ENCODE results near the gene ABHD6. TPM values are rescaled to one million over a fixed set of nuclear protein-coding genes. Genes with fewer than 3 reads are reported as not detected.
"Not testable (repeated sequence)": the region's sequence is repeated elsewhere in the genome, so short reads cannot be mapped to it uniquely, and the experiment has no call there.

ABHD6 gene
- total RNA-seq, 2 donors from 2014 or later, result 7.5 to 8.6 TPM

DNA sequence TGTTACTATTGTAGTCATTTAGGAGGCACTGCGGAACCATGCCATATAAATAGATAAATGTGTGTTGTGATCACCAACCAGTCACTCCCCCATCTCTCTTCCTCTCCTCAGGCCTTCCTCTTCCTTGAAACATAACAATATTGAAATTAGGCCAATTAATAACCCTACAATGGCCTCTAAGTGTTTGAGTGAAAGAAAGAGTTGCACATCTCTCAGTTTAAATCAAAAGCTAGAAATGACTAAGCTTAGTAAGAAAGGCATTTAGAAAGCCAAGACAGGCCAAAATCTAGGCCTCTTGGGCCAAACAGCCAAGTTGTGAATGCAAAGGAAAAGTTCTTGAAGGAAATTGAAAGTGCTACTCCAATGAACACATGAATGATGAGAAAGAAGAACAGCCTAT lies 18.7 kb upstream of the ABHD6 start:
- Histone ChIP-seq H3K9ac (ENCODE audit: extremely low read depth, low read length, poor library complexity, severe bottlenecking) (no peak overlapping the region), H3K9me3 (ENCODE audit: control insufficient read depth, low read length) (peaks cover 8% of the 10 kb centered on the region), H3K27ac (ENCODE audit: low read depth, low read length) (no peak overlapping the region), H3K4me3 (ENCODE audit: low read length) (no peak overlapping the region), H3K27me3 (ENCODE audit: control insufficient read depth, insufficient read depth, low read length, poor library complexity, severe bottlenecking) (no peaks in the 10 kb centered on the region), H3K4me1 (ENCODE audit: control insufficient read depth, insufficient read depth, low read length) (peaks cover 5% of the 10 kb centered on the region), H3K36me3 (ENCODE audit: control insufficient read depth, insufficient read depth, low read length) (no peaks in the 10 kb centered on the region)
- TF ChIP-seq, protein P1, sequence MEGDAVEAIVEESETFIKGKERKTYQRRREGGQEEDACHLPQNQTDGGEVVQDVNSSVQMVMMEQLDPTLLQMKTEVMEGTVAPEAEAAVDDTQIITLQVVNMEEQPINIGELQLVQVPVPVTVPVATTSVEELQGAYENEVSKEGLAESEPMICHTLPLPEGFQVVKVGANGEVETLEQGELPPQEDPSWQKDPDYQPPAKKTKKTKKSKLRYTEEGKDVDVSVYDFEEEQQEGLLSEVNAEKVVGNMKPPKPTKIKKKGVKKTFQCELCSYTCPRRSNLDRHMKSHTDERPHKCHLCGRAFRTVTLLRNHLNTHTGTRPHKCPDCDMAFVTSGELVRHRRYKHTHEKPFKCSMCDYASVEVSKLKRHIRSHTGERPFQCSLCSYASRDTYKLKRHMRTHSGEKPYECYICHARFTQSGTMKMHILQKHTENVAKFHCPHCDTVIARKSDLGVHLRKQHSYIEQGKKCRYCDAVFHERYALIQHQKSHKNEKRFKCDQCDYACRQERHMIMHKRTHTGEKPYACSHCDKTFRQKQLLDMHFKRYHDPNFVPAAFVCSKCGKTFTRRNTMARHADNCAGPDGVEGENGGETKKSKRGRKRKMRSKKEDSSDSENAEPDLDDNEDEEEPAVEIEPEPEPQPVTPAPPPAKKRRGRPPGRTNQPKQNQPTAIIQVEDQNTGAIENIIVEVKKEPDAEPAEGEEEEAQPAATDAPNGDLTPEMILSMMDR (conservative IDR thresholded peaks at IDR 0.05), result no peak
- Mint-ChIP-seq H3K9me3 (peaks cover 10% of the 10 kb centered on the region), H3K4me3 (no peak overlapping the region), H3K4me1 (peaks cover 26% of the 10 kb centered on the region), H3K27me3 (ENCODE audit: insufficient read depth) (no peaks in the 10 kb centered on the region), H3K36me3 (ENCODE audit: low read depth) (no peaks in the 10 kb centered on the region), H3K27ac (no peak overlapping the region)
- no peak for DNase-seq
- whole genome bisulfite sequencing, 2 experiments (ENCODE audit: insufficient coverage in 1 of 2, insufficient read length in 1 of 2), result no CpG with 5 or more reads among the region's 1 CpG

- Histone ChIP-seq H3K4me1 (ENCODE audit: control insufficient read depth, insufficient read depth, low read length) (peaks cover 5% of the 10 kb centered on the region), H3K9me3 (ENCODE audit: control insufficient read depth, low read length) (peaks cover 8% of the 10 kb centered on the region), H3K36me3 (ENCODE audit: control insufficient read depth, insufficient read depth, low read length) (no peaks in the 10 kb centered on the region), H3K27ac (ENCODE audit: low read depth, low read length) (no peak overlapping the region), H3K27me3 (ENCODE audit: control insufficient read depth, insufficient read depth, low read length, poor library complexity, severe bottlenecking) (no peaks in the 10 kb centered on the region), H3K4me3 (ENCODE audit: low read length) (no peak overlapping the region), H3K9ac (ENCODE audit: extremely low read depth, low read length, poor library complexity, severe bottlenecking) (no peak overlapping the region)
- peak; percentile 86 for DNase-seq
- Mint-ChIP-seq H3K4me1 (peaks cover 24% of the 10 kb centered on the region), H3K36me3 (ENCODE audit: low read depth) (no peaks in the 10 kb centered on the region), H3K9me3 (peaks cover 10% of the 10 kb centered on the region), H3K27ac (peak overlapping the region; percentile 53), H3K27me3 (ENCODE audit: insufficient read depth) (no peaks in the 10 kb centered on the region), H3K4me3 (no peak overlapping the region)
- TF ChIP-seq, protein P1 (conservative IDR thresholded peaks at IDR 0.05), result no peak
- WGBS, 2 experiments (ENCODE audit: insufficient coverage in 1 of 2, insufficient read length in 1 of 2), result 52 to 66% methylated on average over 7 to 8 of the region's 8 CpGs
These were observed 15.3 kb upstream of the ABHD6 start for GRCh38 chr3:58222161-58222724.

GRCh38 chr3:58223855-58224254 lies 13.7 kb upstream of the ABHD6 start:
- TF ChIP-seq, protein P1 (conservative IDR thresholded peaks at IDR 0.05), result no peak
- Mint-ChIP-seq H3K4me3 (no peak overlapping the region), H3K9me3 (peaks cover 15% of the 10 kb centered on the region), H3K36me3 (ENCODE audit: low read depth) (no peaks in the 10 kb centered on the region), H3K4me1 (peaks cover 21% of the 10 kb centered on the region), H3K27me3 (ENCODE audit: insufficient read depth) (no peaks in the 10 kb centered on the region), H3K27ac (no peak overlapping the region)
- H3K27ac ChIP-seq (ENCODE audit: low read depth, low read length), result no peak overlapping the region
- peaks cover 8% of the 10 kb centered on the region for H3K9me3 ChIP-seq (ENCODE audit: control insufficient read depth, low read length)
- peaks cover 5% of the 10 kb centered on the region for H3K4me1 ChIP-seq (ENCODE audit: control insufficient read depth, insufficient read depth, low read length)
- H3K4me3 ChIP-seq (ENCODE audit: low read length), result no peak overlapping the region
- no peak for DNase-seq
- no peaks in the 10 kb centered on the region for H3K36me3 ChIP-seq (ENCODE audit: control insufficient read depth, insufficient read depth, low read length)
- H3K27me3 ChIP-seq (ENCODE audit: control insufficient read depth, insufficient read depth, low read length, poor library complexity, severe bottlenecking), result no peaks in the 10 kb centered on the region
- 90 to 95% methylated on average over 3 to 4 of the region's 4 CpGs for WGBS, 2 experiments (ENCODE audit: insufficient coverage in 1 of 2, insufficient read length in 1 of 2)
- H3K9ac ChIP-seq (ENCODE audit: extremely low read depth, low read length, poor library complexity, severe bottlenecking), result no peak overlapping the region

DNA sequence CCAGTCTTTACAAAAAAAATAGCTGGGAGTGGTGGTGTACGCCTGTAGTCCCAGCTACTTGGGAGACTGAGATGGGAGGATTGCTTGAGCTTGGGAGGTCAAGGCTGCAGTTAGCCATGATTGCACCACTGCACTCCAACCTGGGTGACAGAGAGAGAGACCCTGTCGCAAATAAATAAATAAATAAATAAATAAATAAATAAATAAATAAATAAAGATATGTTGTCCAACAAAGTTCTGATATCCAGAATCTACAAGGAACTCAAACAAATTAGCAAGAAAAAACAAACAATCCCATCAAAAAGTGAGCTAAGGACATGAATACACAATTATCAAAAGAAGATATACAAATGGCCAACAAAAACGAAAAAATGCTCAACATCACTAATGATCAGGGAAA lies 9.7 kb upstream of the ABHD6 start:
- not testable (repeated sequence) for H3K9ac ChIP-seq (ENCODE audit: extremely low read depth, low read length, poor library complexity, severe bottlenecking)
- 94 to 100% methylated on average over 1 to 2 of the region's 3 CpGs for WGBS, 2 experiments (ENCODE audit: insufficient coverage in 1 of 2, insufficient read length in 1 of 2)

More for the DNA sequence above, 9.7 kb upstream of the ABHD6 start:
- not testable (repeated sequence) for H3K36me3 Mint-ChIP-seq (ENCODE audit: low read depth); H3K27ac Mint-ChIP-seq; H3K4me1 Mint-ChIP-seq; H3K9me3 Mint-ChIP-seq; H3K4me3 ChIP-seq (ENCODE audit: low read length); H3K36me3 ChIP-seq (ENCODE audit: control insufficient read depth, insufficient read depth, low read length); DNase-seq; H3K9me3 ChIP-seq (ENCODE audit: control insufficient read depth, low read length); H3K27ac ChIP-seq (ENCODE audit: low read depth, low read length); H3K4me3 Mint-ChIP-seq; H3K4me1 ChIP-seq (ENCODE audit: control insufficient read depth, insufficient read depth, low read length); H3K27me3 Mint-ChIP-seq (ENCODE audit: insufficient read depth)
- H3K27me3 ChIP-seq (ENCODE audit: control insufficient read depth, insufficient read depth, low read length, poor library complexity, severe bottlenecking), result peaks cover 20% of the 10 kb centered on the region

Measured in endodermal cell (in vitro differentiated cells).